Epithelial cell of esophagus (primary cell): Measurements from ENCODE around the gene KPNB1.

ENCODE experiments used
- DNase-seq: peaks from one replicate; pipeline ENCODE4 v3.0.0; 2010; ENCODE audit warnings: low read depth
- H3K4me3 ChIP-seq: 2 replicates; pipeline ENCODE4 v1.5.1; 2011; ENCODE audit warnings: mild to moderate bottlenecking, low read length, control low read depth
- CTCF ChIP-seq: IDR thresholded peaks from 2 replicates; pipeline ENCODE4 v1.5.1; 2011; ENCODE audit warnings: low read depth, mild to moderate bottlenecking, low read length, control low read depth, inconsistent platforms; ENCODE audit not compliant: insufficient read depth; ENCODE audit errors: missing control alignments

KPNB1 gene

GRCh38 chr17:47707056-47707804 is 57.5 kb downstream of the KPNB1 start:
- no peak overlapping the region for H3K4me3 ChIP-seq
- no peak for TF ChIP-seq CTCF
- no peak for DNase-seq

- no peak overlapping the region for H3K4me3 ChIP-seq
- TF ChIP-seq CTCF = no peak
- DNase-seq = no peak
Measured at GRCh38 chr17:47707884-47708283, 58.2 kb downstream of the KPNB1 start.

GRCh38 chr17:47708312-47708863 is 58.7 kb downstream of the KPNB1 start:
- DNase-seq = no peak
- H3K4me3 ChIP-seq = no peak overlapping the region
- no peak for TF ChIP-seq CTCF

GRCh38 chr17:47708864-47709541 is 59.3 kb downstream of the KPNB1 start:
- no peak overlapping the region for H3K4me3 ChIP-seq
- no peak for TF ChIP-seq CTCF
- DNase-seq = no peak

GRCh38 chr17:47709594-47709993 is 59.9 kb downstream of the KPNB1 start:
- no peak for DNase-seq
- no peak for TF ChIP-seq CTCF
- no peak overlapping the region for H3K4me3 ChIP-seq

- H3K4me3 ChIP-seq = no peak overlapping the region
- no peak for DNase-seq
- TF ChIP-seq CTCF = no peak
Measured at GRCh38 chr17:47711366-47712099, 61.8 kb downstream of the KPNB1 start.
